GM11168 (cell line): ENCODE measurements around the gene KLHL26.

Experiments used
- in situ Hi-C: fragments of 300-500 bp; cut with MboI; formaldehyde crosslinking; loops from one replicate; pipeline ENCODE4 v1.12.0; 2022; ENCODE audit warnings: low sequenced_read_pairs; ENCODE audit not compliant: unreplicated experiment

Gene KLHL26

DNA sequence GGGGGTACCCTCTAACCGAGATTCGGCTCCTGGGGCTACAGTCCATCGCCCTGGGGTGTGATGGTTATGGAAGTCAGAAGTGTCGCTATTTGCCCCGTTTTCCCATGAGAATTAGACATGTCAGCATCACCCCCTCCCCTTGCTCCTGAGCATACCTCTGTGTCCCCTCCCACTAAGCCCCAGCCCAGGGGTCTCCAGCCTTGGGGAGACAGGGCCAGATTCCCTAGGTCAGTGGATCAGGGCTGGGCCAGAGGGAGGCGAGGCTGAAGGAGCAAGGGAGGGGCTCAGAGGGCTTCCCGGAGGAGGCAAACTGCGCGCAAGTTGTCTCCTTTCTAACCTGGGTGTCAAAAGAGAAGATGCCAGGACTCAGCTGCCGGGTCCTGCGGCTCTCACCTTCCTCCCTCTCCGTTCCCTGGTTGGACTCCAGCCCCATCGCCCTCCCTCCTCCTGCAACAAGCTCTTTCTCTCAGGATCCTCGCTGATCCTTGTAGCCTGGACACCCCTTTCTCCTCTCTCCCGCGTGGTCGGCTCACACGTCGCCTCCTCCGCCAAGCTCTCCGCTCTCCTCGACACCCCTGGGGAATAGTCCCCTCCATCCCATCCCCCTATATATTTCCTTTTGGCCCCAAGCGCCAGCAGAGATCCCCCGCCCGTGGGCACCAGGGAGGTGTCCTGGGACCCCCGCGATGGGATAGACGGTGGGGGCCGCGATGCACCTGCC is 24.6 kb upstream of the KLHL26 start:
- in situ Hi-C loops, result no loop called here

DNA sequence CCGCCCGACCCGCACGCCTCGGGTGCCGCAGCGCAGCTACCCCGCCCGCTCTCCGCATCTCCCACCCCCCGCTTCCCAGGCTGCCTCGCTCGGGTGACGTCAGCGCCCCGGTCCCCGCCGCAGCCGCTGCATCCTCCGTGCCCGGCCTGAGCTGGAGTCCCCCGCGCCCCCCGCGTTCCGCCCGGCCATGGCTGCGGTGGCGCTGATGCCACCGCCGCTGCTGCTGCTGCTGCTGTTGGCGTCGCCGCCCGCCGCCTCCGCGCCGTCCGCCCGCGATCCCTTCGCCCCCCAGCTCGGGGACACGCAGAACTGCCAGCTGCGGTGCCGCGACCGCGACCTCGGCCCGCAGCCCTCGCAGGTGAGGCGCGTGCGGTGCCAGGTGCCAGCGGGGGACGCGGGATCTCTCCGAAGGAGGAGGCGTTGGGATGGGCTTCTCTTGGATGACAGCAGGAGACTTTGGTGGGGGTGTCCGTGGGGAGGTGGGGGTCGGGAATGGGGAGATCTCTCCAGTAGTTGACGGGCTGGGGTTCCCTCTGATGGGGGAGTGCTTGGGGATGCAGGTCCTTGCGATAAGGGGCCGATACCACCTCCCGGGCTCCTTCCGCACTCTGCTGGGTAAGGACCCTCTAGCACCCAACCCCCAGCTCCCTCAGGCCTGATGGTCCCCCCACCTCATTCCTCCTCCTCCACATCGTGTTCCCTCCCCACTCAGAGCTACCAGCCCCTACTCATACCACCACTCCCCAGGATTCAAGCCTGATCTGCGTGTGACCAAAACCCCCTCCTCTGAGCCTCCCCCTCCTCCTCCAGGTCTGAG is 23.8 kb upstream of the KLHL26 start, which contains the start of gene TMEM59L:
TSS of gene TMEM59L (plus strand) at position 99 of the 817 bp plus-strand sequence. CDS start at position 188, 89 bp downstream.
- in situ Hi-C loops, result no loop called here

DNA sequence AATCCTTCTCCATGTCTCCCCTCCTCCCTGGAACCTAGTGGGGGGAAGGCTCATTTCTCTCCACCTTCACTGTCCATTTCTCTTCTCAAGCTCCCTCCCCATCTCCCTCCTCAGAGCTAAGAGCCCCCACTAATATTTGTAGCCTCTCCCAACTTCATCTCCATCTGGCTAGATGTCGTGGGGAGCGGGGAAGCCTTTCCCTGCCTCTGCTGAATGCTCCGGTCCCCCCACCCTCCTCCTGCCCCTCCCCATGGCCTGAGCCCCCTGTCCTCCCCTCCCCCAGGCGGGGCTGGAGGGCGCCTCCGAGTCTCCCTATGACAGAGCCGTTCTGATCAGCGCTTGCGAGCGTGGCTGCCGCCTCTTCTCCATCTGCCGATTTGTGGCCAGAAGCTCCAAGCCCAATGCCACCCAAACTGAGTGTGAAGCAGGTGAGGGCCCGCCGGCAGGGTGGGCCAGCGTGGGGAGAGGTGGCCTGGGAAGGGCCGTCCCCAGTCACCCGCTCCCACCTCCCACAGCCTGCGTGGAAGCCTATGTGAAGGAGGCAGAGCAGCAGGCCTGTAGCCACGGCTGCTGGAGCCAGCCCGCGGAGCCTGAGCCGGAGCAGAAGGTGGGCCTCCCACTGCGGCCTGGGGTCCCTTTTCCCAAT is 23.1 kb upstream of the KLHL26 start:
- in situ Hi-C loops, result no loop called here

DNA sequence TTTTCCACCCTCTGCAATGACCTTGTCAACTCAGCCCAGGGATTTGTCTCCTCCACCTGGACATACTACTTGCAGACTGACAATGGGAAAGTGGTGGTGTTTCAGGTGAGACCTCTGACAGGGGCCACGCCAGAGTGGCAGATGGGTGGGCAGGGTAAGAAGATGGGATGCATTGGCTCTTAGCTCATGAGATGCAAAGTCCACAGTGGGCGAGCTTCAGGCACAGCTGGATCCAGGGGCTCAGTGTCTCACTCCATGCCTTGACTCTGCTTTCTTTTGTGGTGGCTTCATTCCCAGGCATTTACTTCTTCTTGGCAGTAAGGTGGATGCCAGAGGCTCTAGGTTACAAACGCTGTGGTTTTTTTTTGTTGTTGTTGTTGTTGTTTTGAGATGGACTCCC is 20.8 kb upstream of the KLHL26 start:
- in situ Hi-C loops, result no loop called here

DNA sequence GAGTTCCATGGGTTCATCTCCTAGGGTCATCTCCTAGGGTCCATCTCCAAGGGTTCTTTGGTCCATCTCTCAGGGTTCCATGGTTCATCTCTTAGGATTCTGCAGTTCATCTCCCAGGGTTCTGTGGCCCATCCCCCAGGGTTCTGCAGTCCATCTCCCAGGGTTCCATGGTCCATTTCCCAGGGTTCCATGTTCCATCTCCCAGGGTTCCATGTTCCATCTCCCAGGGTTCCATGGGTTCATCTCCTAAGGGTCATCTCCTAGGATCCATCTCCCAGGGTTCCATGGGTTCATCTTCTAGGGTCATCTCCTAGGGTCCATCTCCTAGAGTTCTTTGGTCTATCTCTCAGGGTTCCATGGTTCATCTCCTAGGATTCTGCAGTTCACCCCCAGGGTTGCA is 19.3 kb upstream of the KLHL26 start:
- in situ Hi-C loops, result no loop called here

DNA sequence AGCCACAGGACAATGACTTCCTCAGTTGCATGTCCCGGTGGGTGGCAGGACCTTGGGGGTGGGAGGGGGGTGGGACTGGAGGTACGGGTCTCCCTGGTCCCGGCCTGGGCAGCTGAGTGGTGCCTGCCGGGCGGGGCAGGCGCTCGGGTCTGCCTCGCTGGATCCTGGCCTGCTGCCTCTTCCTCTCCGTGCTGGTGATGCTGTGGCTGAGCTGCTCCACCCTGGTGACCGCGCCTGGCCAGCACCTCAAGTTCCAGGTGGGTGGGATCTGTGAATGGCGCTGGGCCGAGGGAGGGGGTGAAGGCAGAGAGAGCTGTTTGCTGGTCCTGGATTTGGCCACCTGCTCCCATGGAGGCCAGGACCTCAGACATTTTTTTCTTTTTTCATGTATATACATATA is 18.6 kb upstream of the KLHL26 start:
- in situ Hi-C loops, result no loop called here

DNA sequence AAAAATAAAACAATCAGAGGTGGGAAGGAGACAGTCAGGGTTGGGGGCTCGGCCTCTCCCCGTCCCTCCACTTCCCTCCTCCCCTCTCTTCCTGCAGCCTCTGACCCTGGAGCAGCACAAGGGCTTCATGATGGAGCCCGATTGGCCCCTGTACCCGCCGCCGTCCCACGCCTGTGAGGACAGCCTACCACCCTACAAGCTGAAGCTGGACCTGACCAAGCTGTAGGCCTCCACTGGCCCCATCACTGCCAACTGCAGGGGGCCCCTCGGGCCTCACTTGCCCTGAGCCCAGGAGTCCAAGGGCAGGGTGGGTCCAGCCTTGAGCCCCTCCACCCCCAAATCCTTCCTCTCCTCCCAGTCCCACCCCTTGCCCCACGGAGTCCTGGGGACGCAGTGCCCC is 16.5 kb upstream of the KLHL26 start:
- in situ Hi-C loops, result no loop called here

DNA sequence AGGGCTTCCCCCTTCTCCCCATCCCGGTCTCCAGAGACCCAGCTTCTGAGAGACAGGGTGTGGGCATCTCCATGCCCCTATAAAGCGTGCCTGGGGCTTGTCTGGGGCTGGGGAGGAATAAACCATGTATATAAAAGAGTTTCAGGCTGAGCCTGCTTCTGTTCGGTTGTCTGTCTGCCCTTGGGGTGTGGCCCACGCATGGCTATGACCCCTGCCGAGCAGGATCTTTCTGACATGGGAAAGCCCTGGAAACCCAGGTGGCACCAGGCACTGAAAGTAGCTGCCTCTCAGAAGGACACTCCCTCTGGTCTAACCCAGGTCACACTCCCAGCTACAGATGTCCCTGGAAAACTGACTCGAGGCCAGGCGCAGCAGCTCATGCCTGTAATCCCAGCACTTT is 15.9 kb upstream of the KLHL26 start:
- in situ Hi-C loops, result no loop called here

DNA sequence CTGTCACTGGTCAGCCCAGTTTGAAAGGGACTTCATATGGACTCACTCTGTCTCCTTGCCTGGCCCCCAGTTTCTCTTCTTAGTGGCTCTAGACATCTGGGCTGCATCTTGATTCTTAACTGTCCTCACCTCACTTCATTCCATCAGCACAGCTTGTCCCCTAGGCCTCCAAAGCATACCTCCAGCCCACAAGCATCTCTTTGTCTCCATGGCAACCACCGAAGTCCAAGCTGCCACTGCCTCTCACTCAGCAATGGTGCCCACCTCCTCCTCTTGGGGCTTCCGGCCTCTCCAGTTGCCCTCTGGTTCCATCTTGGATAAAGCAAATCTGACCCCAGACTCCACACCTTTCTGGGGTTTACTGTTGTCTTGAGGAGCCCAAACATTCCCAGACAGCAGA is 9.9 kb upstream of the KLHL26 start:
- in situ Hi-C loops, result no loop called here

DNA sequence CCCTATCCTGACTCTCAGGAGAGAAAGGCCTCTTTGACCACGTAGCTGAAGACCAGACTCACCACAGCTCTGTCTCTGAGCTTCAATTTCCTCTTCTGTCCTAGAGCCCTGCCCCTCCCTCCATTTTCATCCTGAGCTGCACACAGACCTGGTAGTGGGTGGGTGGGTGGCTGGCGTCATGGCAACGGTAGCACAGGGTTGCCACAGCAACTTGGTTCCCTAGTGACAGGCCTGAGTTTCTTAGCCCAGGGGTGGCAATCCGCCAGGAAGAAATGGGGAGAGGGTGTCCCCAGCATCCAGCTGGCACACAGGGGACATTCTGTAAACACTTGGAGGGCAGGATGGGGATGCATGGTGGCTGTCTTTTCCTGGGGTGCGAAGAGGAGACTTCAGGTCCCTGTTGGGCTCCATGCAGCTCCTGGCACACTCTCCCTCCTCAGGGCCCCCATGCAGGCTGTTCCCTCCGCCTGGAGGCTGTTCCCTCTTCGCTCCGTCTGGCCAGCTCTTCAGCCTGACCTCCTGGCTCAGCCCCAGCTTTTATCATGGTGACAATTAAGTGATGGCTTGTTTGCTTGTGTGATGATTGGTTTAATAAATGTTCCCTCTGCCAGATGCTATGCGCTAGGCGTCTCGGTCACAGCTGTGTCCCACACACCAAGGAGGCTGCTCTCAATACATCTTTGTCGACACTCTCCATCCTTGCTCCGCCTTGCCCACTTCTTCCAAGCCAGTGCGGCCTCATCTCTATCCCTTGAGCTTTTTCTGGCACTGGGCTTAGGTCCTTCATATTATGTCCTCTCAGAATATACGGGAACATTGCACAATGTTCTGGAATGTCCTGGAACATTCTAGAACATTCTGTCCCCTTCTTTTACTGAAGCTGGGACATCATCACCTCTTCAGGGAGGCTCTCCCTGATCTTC is 7.4 kb upstream of the KLHL26 start:
- in situ Hi-C loops, result no loop called here

DNA sequence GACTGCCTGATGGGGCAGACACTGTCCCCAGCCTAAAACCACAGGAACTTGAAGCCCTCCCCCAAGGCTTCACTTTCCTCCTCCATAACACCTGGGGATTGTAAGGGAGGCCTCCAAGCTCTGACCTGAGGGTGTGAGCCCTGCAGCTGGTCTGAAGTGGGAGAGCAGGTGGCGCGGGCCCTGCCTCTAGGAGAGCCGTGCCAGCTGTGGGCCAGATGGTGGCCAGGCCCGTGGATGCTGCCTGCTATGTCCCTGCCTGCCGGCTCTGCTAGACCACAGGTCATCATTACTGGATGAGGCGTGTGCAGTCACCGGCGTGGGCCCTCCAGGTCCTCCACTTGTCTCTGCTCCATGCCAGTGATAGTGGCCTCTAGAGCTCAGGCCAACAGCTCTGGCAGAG is 3.5 kb upstream of the KLHL26 start:
- in situ Hi-C loops, result no loop called here

DNA sequence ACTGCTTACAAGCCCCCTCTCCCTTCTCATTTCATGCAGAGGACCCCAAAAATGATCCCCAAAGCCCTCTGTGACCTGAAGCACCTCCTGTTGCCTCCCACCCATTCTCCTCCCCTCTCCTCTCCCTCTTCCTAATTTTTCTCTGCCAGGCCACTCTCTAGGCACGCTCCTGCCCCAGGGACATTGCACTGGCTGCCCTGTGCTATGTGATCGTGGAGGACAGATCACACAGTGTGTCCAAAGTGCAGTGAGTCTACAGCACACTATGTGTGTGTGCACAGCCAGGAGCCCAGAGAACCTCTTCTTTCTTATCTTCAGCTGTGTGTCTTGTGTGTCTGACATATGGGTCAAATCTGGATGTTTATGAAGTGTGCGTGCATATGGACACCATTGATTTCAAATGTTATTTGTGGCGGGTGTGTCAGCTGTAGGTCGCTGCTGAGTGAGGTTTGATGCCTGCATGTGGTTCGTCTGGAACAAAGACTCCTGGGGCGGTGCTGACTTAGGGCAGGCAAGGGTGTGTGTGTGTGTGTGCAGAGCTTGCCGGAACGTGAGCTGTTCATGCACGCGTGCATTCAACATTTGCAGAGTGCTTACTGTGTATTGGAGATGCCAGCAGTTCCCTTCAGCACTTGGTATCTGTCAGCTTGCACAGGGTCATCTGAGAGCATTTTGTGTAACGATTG is 2.1 kb upstream of the KLHL26 start:
- in situ Hi-C loops, result no loop called here

DNA sequence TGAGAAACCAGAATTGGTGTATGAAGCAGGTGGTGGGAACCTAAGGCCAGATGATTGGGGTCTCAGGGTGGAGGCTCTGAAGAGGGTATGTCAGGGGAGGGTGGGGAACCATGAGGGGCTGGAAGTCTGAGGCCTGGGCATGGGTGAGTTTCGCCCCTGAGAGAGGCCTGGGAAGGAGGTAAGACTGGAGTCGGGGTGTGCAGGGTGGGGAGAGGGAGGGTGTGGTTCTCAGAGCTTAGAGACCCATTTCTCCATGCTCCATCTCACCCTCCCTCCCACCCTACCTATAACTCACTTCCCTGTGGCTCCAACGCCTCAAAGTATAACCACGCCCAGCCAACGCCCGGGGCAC is 1.0 kb upstream of the KLHL26 start:
- in situ Hi-C loops, result no loop called here

DNA sequence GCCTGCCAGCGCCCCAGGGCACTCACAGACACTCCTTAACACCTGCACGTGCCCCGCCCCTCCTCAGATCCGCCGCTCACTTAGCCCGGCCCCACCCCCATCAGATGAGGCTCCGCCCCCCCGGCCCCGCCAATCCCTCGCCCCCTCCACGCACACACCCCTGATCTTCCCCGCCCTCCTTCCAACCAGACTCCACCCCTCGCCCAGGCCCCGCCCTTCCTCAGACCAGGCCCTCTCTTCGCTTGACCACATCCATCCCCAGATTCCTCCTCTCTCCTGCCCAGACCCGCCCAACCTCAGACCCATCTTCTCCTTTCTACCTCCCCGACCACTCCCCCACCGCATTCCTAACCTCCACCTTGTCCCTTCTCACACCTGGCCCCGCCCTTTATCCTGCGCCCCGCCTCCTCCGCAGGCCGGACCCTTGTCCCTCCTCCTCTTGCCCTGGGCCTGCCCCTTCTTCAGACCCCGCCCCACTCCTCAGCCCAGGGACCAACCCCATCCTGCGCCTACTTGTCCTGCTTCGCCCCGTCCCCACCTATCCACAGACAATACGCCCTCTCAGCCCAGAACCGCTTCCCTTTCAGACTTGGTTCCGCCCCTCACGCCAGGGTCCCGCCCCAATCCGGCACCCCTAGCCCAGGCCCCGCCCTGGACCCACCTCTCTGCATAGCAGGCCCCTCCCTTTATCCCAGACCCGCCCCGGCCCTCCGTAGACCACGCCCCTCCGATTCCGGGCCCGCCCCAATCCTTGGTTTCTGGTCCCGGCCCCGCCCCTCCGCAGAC is 452 bp upstream of the KLHL26 start:
- in situ Hi-C loops, result no loop called here

DNA sequence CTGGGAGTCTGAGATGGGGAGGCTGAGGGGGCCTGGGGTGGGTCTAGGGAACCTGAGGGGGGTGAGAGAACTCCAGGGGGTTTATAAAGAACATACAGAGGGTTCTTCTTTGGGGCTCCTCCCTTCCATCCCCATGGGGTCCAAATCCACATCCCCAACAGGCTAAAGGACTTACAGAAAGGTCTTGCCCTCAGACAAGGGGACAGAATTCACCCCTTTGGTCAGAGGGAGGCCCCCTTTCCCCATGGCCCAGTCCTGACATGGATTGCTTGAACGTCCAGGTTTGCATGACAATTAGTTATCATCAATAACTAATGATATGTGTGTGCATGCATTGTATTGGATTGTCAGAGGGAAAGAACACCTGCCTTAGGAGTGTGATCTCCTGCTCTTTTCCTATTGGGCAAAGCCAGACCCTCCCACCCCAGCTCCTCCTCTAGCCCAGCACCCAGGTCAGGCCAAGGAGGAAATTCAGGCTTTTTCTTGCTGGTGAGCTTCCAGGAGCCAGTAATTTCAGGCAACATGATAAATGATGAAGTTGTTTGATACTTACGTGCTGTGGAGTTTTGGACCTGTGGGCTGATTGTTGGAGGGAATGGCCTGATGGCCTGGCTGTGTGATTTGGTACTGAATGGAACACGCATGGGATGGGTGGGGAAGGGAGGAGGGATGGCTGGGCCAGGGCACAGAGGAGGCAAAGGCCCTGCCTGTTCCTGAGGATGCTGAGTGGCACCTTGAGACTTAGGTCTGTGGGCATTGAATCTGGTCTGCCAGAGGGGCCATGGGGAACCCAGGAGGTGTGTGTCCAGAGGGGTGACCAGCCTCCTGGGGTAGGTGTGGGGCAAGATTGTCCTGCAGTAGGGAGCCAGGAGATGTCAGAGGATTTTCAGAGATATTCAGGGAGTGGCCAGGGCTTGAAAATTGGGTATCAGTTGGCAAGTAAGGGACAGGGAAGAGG is 1.1 kb downstream of the KLHL26 start:
- in situ Hi-C loops, result no loop called here

DNA sequence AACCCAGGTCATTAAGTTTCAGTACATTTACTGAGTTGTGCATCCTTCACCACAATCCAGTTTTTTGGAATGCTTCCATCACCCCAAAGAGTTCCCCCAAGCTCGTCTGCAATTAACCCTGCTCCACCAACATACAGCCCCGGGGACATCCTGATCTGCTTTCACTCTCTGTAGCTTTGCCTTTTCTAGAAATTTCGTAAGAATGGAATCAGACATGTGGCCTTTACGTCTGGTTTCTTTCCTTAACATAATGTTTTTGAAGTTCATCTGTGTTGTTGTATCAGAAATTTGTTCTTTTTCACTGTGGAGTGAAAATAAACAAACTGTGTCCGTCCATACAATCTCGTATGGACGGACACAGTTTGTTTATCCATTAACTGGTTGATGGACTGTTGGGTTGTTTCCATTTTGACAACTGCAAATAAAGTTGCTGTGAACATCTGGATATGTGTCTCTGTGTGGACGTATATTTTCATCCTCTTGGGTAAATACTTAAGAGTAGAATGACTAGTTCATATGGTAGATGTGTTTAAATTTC is 2.9 kb downstream of the KLHL26 start:
- in situ Hi-C loops, result no loop called here

DNA sequence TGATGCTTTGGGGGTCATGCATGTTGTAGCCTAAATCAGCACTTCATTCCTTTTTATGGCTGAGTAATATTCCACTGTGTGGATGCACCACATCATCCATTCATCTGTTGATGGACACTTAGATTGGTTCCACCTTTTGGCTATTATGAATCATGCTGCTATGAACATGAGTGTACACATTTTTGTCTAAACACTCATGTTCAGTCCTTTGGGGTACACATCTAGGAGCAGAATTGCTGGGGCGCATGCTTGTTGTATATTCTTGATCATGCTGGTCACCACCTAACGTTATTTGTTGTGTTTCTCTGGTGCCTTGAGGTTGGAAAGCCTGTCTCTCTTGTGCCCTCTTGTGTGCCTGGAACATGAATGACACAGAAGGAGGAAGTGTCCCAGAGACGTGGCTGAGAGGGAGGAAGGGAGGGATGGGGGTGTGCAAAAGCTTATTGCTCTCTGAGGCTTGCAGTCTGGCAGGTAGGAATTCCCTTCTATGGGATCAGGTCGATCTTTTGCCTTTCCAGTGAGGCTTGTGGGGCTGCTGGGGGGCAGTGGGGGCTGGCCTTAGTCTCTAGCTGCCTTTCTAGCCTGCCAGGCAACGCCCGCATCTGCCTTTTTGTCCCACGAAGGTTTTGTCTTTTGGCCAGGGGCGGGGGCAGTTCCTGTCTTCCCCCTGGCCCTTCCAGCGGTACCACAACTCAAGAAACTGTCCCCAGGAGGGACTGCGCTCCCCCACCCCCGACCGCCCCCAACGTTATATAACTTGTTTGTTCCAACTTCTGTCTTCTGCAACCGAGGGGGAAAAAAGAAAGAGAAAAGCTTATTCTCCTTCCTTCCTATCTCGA is 7.6 kb downstream of the KLHL26 start:
- in situ Hi-C loops, result no loop called here
